Stimulated activated CD8-positive, alpha-beta memory T cell treated with anti-CD3 and anti-CD28 coated beads, Interleukin-7, amount 100 ng/mL, for 24 hours (primary cell): Measurements from ENCODE around the gene SUGP1.
"Not testable (repeated sequence)": the region's sequence is repeated elsewhere in the genome, so short reads cannot be mapped to it uniquely, and the experiment has no call there.

ENCODE experiments used
- DNase-seq: peaks from one replicate; pipeline ENCODE4 v3.0.0-alpha.2; 2020; ENCODE audit warnings: low read depth

SUGP1 gene

DNA sequence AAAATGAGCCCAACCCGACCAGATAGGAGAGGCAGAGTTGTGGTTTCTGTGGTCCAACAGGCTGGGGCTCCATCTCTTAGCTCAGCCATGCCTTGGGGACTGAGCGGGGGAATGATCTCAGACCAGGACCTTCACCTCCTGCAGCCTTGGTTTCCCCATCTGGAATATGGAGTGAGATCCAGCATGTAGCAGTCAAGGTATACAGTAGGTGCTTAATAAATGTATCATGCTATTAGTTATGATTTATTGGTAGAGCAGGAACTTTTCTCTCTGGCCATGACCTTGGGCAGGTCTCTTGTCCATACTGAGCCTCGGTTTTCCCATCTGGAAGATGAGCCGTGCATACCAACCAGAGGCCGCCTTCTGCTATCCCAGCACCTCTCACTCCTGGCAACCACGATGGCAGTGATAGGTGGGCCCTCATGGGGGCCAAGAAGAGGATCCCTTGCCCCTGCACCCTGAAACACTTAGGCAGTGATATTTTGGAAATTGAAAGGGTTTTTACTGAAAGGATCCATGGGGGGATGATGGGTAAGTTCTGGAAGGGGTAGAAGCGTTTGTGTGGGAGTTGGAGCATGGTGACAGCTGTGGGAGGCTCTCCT is 56.3 kb downstream of the SUGP1 start:
- DNase-seq = no peak

- DNase-seq = no peak
Observed at GRCh38 chr19:19262190-19263057, 57.9 kb downstream of the SUGP1 start.

GRCh38 chr19:19261350-19262189 is 58.7 kb downstream of the SUGP1 start:
- DNase-seq = no peak

- no peak for DNase-seq
Observed at GRCh38 chr19:19260417-19261214, 59.7 kb downstream of the SUGP1 start.

GRCh38 chr19:19259741-19260140 is 60.6 kb downstream of the SUGP1 start:
- DNase-seq = no peak

DNA sequence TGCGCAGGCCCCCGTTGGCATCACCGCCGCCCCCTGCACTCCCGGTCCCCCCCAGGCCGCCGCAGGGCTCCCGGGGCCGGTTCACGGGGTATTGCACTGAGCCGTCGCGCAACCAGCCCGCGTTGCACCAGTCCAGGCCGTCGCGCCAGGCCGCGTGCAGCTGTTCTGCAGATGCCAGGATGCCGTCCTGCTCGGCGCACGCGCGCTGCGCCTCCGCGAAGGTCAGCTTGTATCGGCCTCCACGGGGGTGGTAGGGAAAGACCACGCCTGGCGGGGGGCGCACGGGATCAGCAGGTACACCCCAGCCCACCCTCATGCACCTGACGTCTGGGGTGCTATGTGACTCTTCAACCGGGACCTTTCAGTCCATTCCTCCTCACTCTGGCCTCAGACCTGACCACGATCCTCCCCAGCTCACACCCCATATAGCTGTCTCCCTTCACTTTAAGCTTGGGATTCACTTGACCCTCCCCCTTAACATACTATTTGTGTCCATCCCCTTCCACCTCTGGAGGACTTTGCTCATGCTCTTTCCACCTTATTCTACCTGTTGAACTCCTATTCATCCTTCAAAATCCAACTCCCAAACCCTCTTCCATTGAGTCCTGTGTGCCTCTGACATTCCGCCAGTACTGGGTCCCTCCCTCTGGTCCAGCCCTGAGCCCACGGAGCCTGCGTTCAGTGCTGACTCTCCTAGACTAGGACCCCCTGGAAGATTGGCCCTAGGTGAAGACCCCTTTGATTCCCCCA is 61.5 kb downstream of the SUGP1 start:
- DNase-seq = no peak

GRCh38 chr19:19257836-19258588 is 62.3 kb downstream of the SUGP1 start:
- DNase-seq = no peak

- DNase-seq = no peak
Observed at GRCh38 chr19:19257137-19257536, 63.2 kb downstream of the SUGP1 start.

DNA sequence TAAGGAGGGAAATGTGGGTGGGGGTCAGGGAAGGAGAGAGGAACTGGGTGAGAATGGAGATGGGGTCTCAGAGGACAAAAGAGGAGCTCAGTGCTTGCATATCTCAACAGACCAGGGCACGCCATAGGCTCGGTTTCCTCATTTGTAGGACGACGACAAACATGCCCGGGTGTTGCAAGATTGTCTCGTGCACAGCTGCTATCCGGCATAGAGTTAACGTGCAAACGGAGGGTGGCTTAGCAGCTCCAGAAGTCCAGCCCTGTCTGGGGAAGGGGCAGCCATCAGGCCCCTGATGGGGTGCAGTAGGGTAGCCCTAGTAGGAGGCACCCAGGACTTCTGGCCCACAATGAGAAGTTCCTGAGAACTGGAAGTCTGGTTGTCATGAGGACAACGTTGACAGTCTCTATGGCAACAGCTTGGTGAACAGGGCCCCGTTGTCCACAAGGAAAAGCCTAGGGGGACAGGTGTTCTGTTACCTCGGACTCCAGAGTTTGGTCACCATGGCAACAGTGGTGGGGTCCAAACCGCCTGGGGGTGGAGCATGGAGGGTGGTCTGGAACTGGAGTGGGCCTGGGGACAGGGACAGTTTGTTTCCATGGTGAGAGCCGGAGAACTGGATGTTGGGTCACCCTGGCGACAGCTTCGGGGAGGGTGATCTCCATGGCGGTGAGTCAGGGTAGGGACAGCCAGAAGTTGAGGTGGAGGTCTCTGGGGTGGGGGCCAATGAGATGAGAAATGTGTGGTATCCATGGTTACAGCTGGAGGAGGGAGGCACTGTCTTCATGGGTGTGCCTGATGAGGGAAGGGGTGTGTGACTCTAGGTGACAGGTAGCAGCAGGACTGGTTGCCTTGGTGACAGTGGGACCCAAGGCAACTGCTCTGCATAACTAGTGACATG is 64.0 kb downstream of the SUGP1 start:
- no peak for DNase-seq

GRCh38 chr19:19253409-19253808 is 66.9 kb downstream of the SUGP1 start:
- DNase-seq = not testable (repeated sequence)

DNA sequence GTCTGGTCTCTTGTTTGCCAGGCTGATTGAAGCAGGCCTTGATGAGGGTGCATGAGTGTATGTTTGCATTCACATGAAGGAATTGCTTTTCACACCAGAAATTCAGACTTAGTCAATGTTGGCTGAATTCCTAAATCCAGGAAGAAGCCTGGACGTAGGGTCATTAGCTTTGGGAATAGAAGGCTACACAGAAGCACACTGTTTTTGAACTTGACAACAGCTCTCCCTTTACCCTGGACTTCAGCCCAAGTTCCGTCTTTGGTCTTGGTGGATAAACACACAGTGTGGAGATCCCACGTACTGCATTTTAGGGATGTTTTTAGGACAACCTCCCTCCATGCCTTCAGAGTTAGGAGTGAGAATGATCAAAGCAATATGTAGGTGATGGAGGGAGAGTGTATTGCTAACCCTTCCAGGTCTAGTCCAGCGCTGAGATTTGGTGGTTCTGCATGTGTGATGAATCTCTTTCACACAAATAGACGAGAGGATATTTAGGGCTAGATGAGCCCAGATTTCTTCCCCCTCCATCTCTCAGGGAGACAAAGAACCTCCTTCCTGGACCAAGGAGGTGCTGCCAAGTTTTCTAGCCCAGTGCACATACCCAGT is 70.0 kb downstream of the SUGP1 start:
- no peak for DNase-seq

- DNase-seq = no peak
Observed at GRCh38 chr19:19240476-19240875, 79.8 kb downstream of the SUGP1 start.

DNA sequence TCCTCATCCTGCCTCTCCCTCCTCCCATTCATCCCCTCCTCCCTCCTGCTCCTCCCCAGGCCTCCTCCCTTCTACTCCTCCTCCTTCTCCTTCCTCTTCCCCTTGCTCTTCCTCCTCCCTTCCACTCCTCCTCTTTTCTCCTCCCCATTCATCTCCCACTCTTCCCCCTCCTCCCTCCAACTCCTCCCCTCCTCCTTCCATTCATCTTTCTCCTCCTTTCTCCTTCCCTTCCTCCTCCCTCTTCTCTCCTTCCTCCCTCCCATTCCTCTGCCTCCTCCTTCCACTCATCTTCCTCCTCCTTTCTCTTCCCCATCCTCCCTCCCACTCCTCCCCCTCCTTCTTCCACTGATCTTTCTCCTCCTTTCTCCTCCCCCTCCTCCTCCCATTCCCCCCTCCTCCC is 80.6 kb downstream of the SUGP1 start:
- no peak for DNase-seq

GRCh38 chr19:19238126-19238894 is 82.0 kb downstream of the SUGP1 start:
- DNase-seq = no peak

DNA sequence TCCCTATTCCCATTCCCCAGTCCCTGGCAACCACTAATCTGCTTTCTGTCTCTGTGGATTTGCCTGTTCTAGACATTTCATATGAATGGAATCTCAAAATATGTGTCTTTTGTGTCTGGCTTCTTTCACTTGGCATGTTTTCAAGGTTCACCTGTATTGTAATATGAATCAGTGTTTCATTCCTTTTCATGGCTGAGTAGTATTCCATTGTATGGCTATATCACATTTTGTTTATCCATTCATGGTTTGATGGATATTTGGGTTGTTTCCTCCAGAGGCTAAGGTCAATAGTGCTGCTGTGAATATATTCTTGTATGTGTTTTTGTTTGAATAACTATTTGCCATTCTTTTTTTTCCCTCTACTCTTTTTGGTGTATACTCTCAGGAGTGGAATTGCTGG is 84.1 kb downstream of the SUGP1 start:
- no peak for DNase-seq

DNA sequence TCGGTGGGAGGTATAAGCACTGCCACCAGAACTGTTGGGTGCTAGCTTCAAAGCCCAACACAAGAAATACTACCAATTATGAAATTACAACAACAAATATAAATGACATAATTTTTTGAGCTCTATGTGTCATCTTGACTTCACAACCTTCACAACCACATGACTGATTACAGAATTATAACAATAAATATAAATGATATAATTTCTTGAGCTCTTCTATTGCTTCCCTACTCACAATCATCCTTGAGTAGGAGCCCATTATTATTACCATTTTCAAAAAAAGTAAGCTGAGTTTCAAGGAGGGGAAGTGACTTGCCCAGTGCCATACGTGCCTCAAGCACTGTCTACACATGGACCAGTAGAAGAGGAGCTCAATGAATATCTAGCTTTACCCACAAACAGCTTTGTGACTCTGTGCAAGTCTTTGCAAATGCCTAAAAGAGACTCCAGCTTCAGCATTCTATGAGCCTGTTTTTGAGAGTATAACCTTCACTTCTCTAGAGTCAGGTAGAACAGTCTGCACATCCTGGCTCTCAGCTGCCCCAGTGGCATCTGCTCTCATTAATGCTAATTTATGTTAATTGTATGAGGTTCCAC is 86.0 kb downstream of the SUGP1 start:
- no peak for DNase-seq

- no peak for DNase-seq
Observed at GRCh38 chr19:19232261-19232721, 88.0 kb downstream of the SUGP1 start.

DNA sequence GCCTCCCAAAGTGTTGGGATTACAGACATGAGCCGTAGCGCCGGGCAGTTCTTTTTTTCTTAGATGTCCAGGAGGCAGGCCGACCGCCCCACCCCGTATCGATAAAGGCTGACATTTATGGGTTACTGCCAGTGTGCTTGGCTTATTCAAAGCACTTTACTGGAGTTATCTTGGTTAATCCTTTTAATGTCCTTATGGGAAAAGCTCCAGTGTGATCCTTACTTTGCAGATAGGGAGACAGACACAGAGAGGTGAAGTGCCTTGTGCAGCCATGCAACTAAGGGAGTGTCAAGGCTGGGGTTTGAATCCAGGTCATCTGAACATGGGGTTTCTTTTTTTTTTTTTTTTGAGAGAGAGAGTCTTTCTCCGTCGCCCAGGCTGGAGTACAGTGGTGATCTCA is 89.3 kb downstream of the SUGP1 start:
- DNase-seq = no peak
